SK-N-SH (cell line): Measurements from ENCODE around the gene RHOU. TPM values are rescaled to one million over a fixed set of nuclear protein-coding genes. Genes with fewer than 3 reads are reported as not detected.

Experiments used
- CTCF ChIA-PET: fragments of 300-600, 350-600 bp; formaldehyde crosslinking; extraction: SDS; loops from one replicate; lab custom pipeline; 2021; lab: Yijun Ruan, JAX
- POLR2A ChIA-PET: fragments of 350-600 bp; sonication (Branson Sonifier 250); formaldehyde crosslinking; extraction: SDS; loops from one replicate; lab custom pipeline; 2020; ENCODE audit warnings: antibody characterized with exemption, inconsistent platforms; lab: Yijun Ruan, JAX
- DNase-seq: peaks from one replicate; pipeline ENCODE4 v3.0.0; 2012
- H2AFZ ChIP-seq: fragments of 200-600 bp; sonication (generic); 2 replicates; pipeline ENCODE4 v1.8.1; 2016; ENCODE audit warnings: antibody characterized with exemption, mild to moderate bottlenecking, low read depth
- H3F3A ChIP-seq: fragments of 200-600 bp; sonication (generic); replicated peaks from 2 replicates; pipeline ENCODE3; 2016; ENCODE audit warnings: antibody characterized with exemption, mild to moderate bottlenecking; ENCODE audit not compliant: insufficient read depth
- H3K27ac ChIP-seq, 2 experiments: fragments of 200-500 bp in 1 of 2; fragments of 200-600 bp in 1 of 2; sonication (Bioruptor generic) in 1 of 2; sonication (generic), shearing (Covaris generic) in 1 of 2; 2 replicates each; pipeline versions ENCODE4 v1.5.1 to v1.6.1; 2014 to 2016; ENCODE audit warnings: low read depth in 2 of 2, inconsistent platforms in 1 of 2, low read length in 1 of 2, mild to moderate bottlenecking in 1 of 2, mixed read lengths in 1 of 2
- H3K27me3 ChIP-seq: fragments of 200-600 bp; sonication (generic), shearing (Covaris generic); 2 replicates; pipeline ENCODE4 v1.6.1; 2016; ENCODE audit warnings: mixed run types; ENCODE audit not compliant: insufficient read depth
- H3K36me3 ChIP-seq, 2 experiments: fragments of 200-500 bp in 1 of 2; fragments of 200-600 bp in 1 of 2; sonication (Bioruptor generic) in 1 of 2; sonication (generic) in 1 of 2; replicated peaks in 1 of 2; 2 replicates each; pipeline versions ENCODE3 to v1.5.1; 2014 to 2016; ENCODE audit warnings: low read length in 1 of 2, mild to moderate bottlenecking in 1 of 2; ENCODE audit not compliant: insufficient read depth in 2 of 2, control insufficient read depth in 1 of 2
- H3K4me1 ChIP-seq, 2 experiments: fragments of 200-500 bp in 1 of 2; fragments of 200-600 bp in 1 of 2; sonication (Bioruptor generic) in 1 of 2; sonication (generic), shearing (Covaris generic) in 1 of 2; 2 replicates each; pipeline versions ENCODE4 v1.5.1 to v1.6.1; 2014 to 2016; ENCODE audit warnings: low read depth in 1 of 2, low read length in 1 of 2, mixed run types in 1 of 2; ENCODE audit not compliant: insufficient read depth in 2 of 2, control insufficient read depth in 1 of 2
- H3K4me2 ChIP-seq: fragments of 200-600 bp; sonication (generic), shearing (Covaris generic); 2 replicates; pipeline ENCODE4 v1.6.1; 2017; ENCODE audit warnings: mixed run types
- H3K4me3 ChIP-seq, 2 experiments: fragments of 200-500 bp in 1 of 2; fragments of 200-600 bp in 1 of 2; sonication (Bioruptor generic) in 1 of 2; sonication (generic), shearing (Covaris generic) in 1 of 2; 2 replicates each; pipeline versions ENCODE4 v1.5.1 to v1.8.1; 2014 to 2016; ENCODE audit warnings: low read depth in 2 of 2, inconsistent platforms in 1 of 2, low read length in 1 of 2, mild to moderate bottlenecking in 1 of 2, mixed read lengths in 1 of 2, moderate library complexity in 1 of 2
- H3K79me2 ChIP-seq: fragments of 200-600 bp; sonication (generic); 2 replicates; pipeline ENCODE4 v1.8.1; 2017; ENCODE audit warnings: mild to moderate bottlenecking; ENCODE audit not compliant: insufficient read depth
- H3K9ac ChIP-seq: fragments of 200-600 bp; sonication (generic); 2 replicates; pipeline ENCODE4 v1.6.1; 2017; ENCODE audit warnings: mixed run types
- H3K9me2 ChIP-seq: fragments of 200-600 bp; sonication (generic); 2 replicates; pipeline ENCODE4 v1.6.1; 2017; ENCODE audit warnings: mixed run types
- H3K9me3 ChIP-seq: fragments of 200-600 bp; sonication (generic); 2 replicates; pipeline ENCODE4 v1.6.1; 2017; ENCODE audit warnings: mixed run types, mild to moderate bottlenecking, moderate library complexity
- H4K20me1 ChIP-seq: fragments of 200-600 bp; sonication (generic); 2 replicates; pipeline ENCODE4 v1.6.1; 2017; ENCODE audit warnings: mild to moderate bottlenecking, mixed run types; ENCODE audit not compliant: insufficient read depth
- CHD2 ChIP-seq: fragments of 150-350 bp; IDR thresholded peaks from 2 replicates; pipeline ENCODE4 v1.6.1; 2018; ENCODE audit warnings: low read length; ENCODE audit not compliant: partially characterized antibody
- ELF1 ChIP-seq: IDR thresholded peaks from 2 replicates; pipeline ENCODE4 v1.4.0; 2012
- EP300 ChIP-seq, 2 experiments: IDR thresholded peaks; 2 replicates each; pipeline versions ENCODE4 v1.4.0 to v1.6.1; 2012; ENCODE audit warnings: borderline replicate concordance in 1 of 2, low read depth in 1 of 2, low read length in 1 of 2
- FOXM1 ChIP-seq: IDR thresholded peaks from 2 replicates; pipeline ENCODE4 v1.4.0; 2012; ENCODE audit warnings: low read depth, mild to moderate bottlenecking
- GATA2 ChIP-seq: sonication (generic); formaldehyde crosslinking; IDR thresholded peaks from 2 replicates; pipeline ENCODE4 v1.5.0; 2020; ENCODE audit warnings: mild to moderate bottlenecking, missing genetic modification reagents
- NRF1 ChIP-seq: IDR thresholded peaks from 2 replicates; pipeline ENCODE4 v1.6.1; 2012; ENCODE audit warnings: low read depth, mild to moderate bottlenecking, low read length
- RCOR1 ChIP-seq: fragments of 150-350 bp; IDR thresholded peaks from 2 replicates; pipeline ENCODE4 v1.6.1; 2017; ENCODE audit warnings: antibody characterized with exemption, low read length
- RXRA ChIP-seq: IDR thresholded peaks from 2 replicates; pipeline ENCODE4 v1.4.0; 2012; ENCODE audit warnings: low read depth, mild to moderate bottlenecking, borderline replicate concordance
- TAF1 ChIP-seq: IDR thresholded peaks from 2 replicates; pipeline ENCODE4 v1.6.1; 2012; ENCODE audit warnings: low read depth, mild to moderate bottlenecking, low read length, moderate library complexity, borderline replicate concordance
- TEAD4 ChIP-seq: IDR thresholded peaks from 2 replicates; pipeline ENCODE4 v1.4.0; 2012; ENCODE audit warnings: mild to moderate bottlenecking, borderline replicate concordance; ENCODE audit not compliant: insufficient read depth
- USF1 ChIP-seq: IDR thresholded peaks from 2 replicates; pipeline ENCODE4 v1.4.0; 2012; ENCODE audit warnings: low read depth, borderline replicate concordance
- ZBTB33 ChIP-seq: IDR thresholded peaks from 2 replicates; pipeline ENCODE4 v1.4.0; 2012; ENCODE audit warnings: low read depth, borderline replicate concordance
- WGBS: methylation state at CpG from one replicate; pipeline ENCODE4 v1.1.6; 2017; ENCODE audit warnings: low lambda C conversion rate; 5-methylcytosine and 5-hydroxymethylcytosine counted together
- polyA plus RNA-seq, 3 experiments: library from polyadenylated mRNA; depleted of rRNA; stranded (reverse); fragments of >200 nt; gene quantifications; 2 replicates each; pipeline ENCODE4 v1.2.3, GENCODE V29; 2012

RHOU gene
- polyA plus RNA-seq, 1 of the 3 experiments (the other 2 are of a cell fraction), result 0.36 TPM

- no peaks in the 10 kb centered on the region for H3F3A ChIP-seq
- no peak for TF ChIP-seq RCOR1
- TF ChIP-seq ELF1, result no peak
- no peak for TF ChIP-seq EP300 (IDR thresholded peaks at IDR 0.05; ENCODE audit: borderline replicate concordance in 1 of 2, low read depth in 1 of 2, low read length in 1 of 2)
- TF ChIP-seq ZBTB33, result no peak
- no peak for TF ChIP-seq RXRA
- TF ChIP-seq USF1, result no peak
- no peak for TF ChIP-seq NRF1
- no peak for TF ChIP-seq FOXM1
- ChIA-PET POLR2A (no interaction called here), CTCF (interaction anchor here (1.2 kb wide), 1 partner anchor 12 kb away, joined by 4 read pairs; no protein-coding TSS in a partner anchor)
- H3K4me3 ChIP-seq, result no peak overlapping the region
- H2AFZ ChIP-seq, result no peak overlapping the region
- H4K20me1 ChIP-seq, result no peaks in the 10 kb centered on the region
- H3K9me3 ChIP-seq, result no peaks in the 10 kb centered on the region
- DNase-seq, result no peak
- no peaks in the 10 kb centered on the region for H3K27me3 ChIP-seq
- no peak overlapping the region for H3K27ac ChIP-seq
- no peak overlapping the region for H3K9ac ChIP-seq
- 81% methylated on average over 5 of the region's 5 CpGs for WGBS
- H3K79me2 ChIP-seq, result no peaks in the 10 kb centered on the region
- no peaks in the 10 kb centered on the region for H3K36me3 ChIP-seq
- no peaks in the 10 kb centered on the region for H3K9me2 ChIP-seq
- no peak overlapping the region for H3K4me2 ChIP-seq
- H3K4me1 ChIP-seq, result peaks cover 0 to 11% of the 10 kb centered on the region in 2 experiments; a peak in 1 of 4 replicates
These were observed 59.5 kb downstream of the RHOU start for GRCh38 chr1:228794810-228795209.

DNA sequence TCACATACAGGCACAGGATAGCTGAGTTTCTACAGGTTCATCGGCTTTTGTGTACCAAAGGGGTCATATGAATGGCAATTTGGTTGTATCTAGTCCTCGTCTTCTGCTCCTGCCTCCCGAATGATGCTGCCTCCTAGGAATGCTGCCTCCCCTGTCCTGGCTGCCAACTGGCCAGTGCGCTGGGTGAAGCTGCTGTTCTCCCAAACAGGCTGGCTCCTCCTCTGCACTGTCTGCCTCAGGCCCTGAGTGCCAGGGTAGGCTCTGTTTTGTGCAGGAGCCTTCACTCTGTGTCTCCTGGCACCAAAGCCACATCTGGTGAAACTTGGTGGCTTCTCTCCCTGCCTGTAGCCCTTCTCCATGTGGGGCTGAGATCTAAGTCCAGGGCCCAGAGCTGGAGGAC is 60.3 kb downstream of the RHOU start:
- Histone ChIP-seq H4K20me1 (no peaks in the 10 kb centered on the region), H3K4me3 (no peak overlapping the region), H3F3A (no peaks in the 10 kb centered on the region), H2AFZ (no peak overlapping the region), H3K4me2 (no peak overlapping the region), H3K9ac (no peak overlapping the region), H3K9me3 (no peaks in the 10 kb centered on the region), H3K9me2 (no peaks in the 10 kb centered on the region), H3K27me3 (no peaks in the 10 kb centered on the region), H3K79me2 (no peaks in the 10 kb centered on the region), H3K36me3 (no peaks in the 10 kb centered on the region), H3K27ac (no peak overlapping the region), H3K4me1 (peaks cover 0 to 11% of the 10 kb centered on the region in 2 experiments; a peak in 1 of 4 replicates)
- POLR2A ChIA-PET, result no interaction called here
- CTCF ChIA-PET, result interaction anchor here (1.1 to 1.2 kb wide), 2 partner anchors 12 to 37 kb away, joined by 3 to 4 read pairs; no protein-coding TSS in a partner anchor
- DNase-seq, result no peak
- TF ChIP-seq ELF1 (no peak), GATA2 (CRISPR knock-in tag) (no peak), TEAD4 (no peak), CHD2 (no peak), TAF1 (no peak)
- WGBS, result 83% methylated on average over 4 of the region's 4 CpGs

Other genes starting within 250 kb of the RHOU start
- 46.0 and 71.1 TPM in 2 replicates for gene RNF187, start 248.1 kb upstream of the RHOU start, polyA plus RNA-seq (2012; rRNA removed)